ENCODE measurements around the gene ABCC1. TPM values are rescaled to one million over a fixed set of nuclear protein-coding genes. Genes with fewer than 3 reads are reported as not detected.
A peak's percentile ranks its signal among the peaks of the same experiment; 100 is the strongest.

The ABCC1 gene
- total and polyA plus RNA-seq, 2 of the 4 experiments (the other 2 are of a cell fraction) = 39.4 to 66.0 TPM

GRCh38 chr16:16014329-16015224 lies 65.2 kb downstream of the ABCC1 start:
- in situ Hi-C loops (cut with MboI; ENCODE audit: low sequenced_read_pairs) (loop anchor here (25.0 kb wide), 1 partner anchor 127 kb away; the partner anchor contains the start of gene CEP20), intact Hi-C loops (cut with micrococcal nuclease) (no loop called here), dilution Hi-C loops (cut with HindIII; ENCODE audit: low sequenced_read_pairs, unreplicated experiment) (no loop called here)
- H3K27me3 ChIP-seq (ENCODE audit: control insufficient read depth, insufficient read depth, low read length) = no peaks in the 10 kb centered on the region
- peak overlapping the region; percentile 77 for H2BK5ac ChIP-seq (ENCODE audit: low read depth, low read length, poor library complexity, severe bottlenecking)
- H3K14ac ChIP-seq (replicated peaks; ENCODE audit: low read depth, low read length) = peak overlapping the region; percentile 46; the same call in 1 of the 2 replicates
- peak overlapping the region; percentile 90; the same call in 1 of the 3 replicates for H2BK15ac ChIP-seq (ENCODE audit: low read depth, low read length)
- DNase-seq (peak; percentile 62), ATAC-seq (ENCODE audit: low read depth) (peak; percentile 62)
- peak overlapping the region; percentile 65 for H4K91ac ChIP-seq (ENCODE audit: insufficient read depth, low read depth, low read length)
- H3K9me3 ChIP-seq (ENCODE audit: control insufficient read depth, insufficient read depth, low read length) = no peaks in the 10 kb centered on the region
- H3K56ac ChIP-seq (ENCODE audit: extremely low read depth, insufficient read depth, low read length) = peak overlapping the region; percentile 42; the same call in 1 of the 2 replicates
- no peak overlapping the region for H3K4me3 ChIP-seq (ENCODE audit: insufficient read depth, low read depth, low read length)
- H3K9me1 ChIP-seq (ENCODE audit: insufficient read depth, low read length) = peaks cover 46% of the 10 kb centered on the region
- H2BK20ac ChIP-seq (ENCODE audit: low read depth, low read length) = peak overlapping the region; percentile 55
- no peak overlapping the region for H2AFZ ChIP-seq (replicated peaks; ENCODE audit: low read length, poor library complexity)
- H3K27ac ChIP-seq (ENCODE audit: insufficient read depth, low read length) = peak overlapping the region; percentile 84
- ChIA-PET CTCF (no interaction called here), POLR2A (ENCODE audit: unreplicated experiment) (no interaction called here)
- H2AK5ac ChIP-seq (ENCODE audit: low read depth, low read length) = peak overlapping the region; percentile 41; the same call in 1 of the 2 replicates
- H3K9ac ChIP-seq (ENCODE audit: low read depth, low read length) = peak overlapping the region; percentile 35
- H2BK120ac ChIP-seq (ENCODE audit: low read depth, low read length) = peak overlapping the region; percentile 72
- H3K4me2 ChIP-seq (ENCODE audit: low read depth, low read length) = no peak overlapping the region
- TF ChIP-seq RAD21 (IDR thresholded peaks at IDR 0.05; ENCODE audit: low read length) = no peak
- no peak for TF ChIP-seq SMC3 (IDR thresholded peaks at IDR 0.05; ENCODE audit: low read depth, low read length)
- TF ChIP-seq FOS (IDR thresholded peaks at IDR 0.05; ENCODE audit: low read depth, low read length) = no peak
- TF ChIP-seq RFX5 (IDR thresholded peaks at IDR 0.05; ENCODE audit: low read depth, low read length) = no peak
- TF ChIP-seq CEBPB (IDR thresholded peaks at IDR 0.05; ENCODE audit: low read depth, low read length) = no peak
- TF ChIP-seq POLR2A (IDR thresholded peaks at IDR 0.05; ENCODE audit: low read depth, low read length) = no peak
- no peak for TF ChIP-seq MXI1 (IDR thresholded peaks at IDR 0.05; ENCODE audit: borderline replicate concordance, low read depth, low read length)
- TF ChIP-seq NFE2L2 (IDR thresholded peaks at IDR 0.05; ENCODE audit: low read depth, low read length) = no peak
- peak; percentile 52 for TF ChIP-seq BHLHE40 (IDR thresholded peaks at IDR 0.05; ENCODE audit: low read depth, low read length)
- no peak for TF ChIP-seq ELK1 (IDR thresholded peaks at IDR 0.05; ENCODE audit: borderline replicate concordance, low read depth, low read length)
- peak; percentile 55 for TF ChIP-seq MAFK (IDR thresholded peaks at IDR 0.05; ENCODE audit: low read depth, low read length)
- no peak for TF ChIP-seq RCOR1 (IDR thresholded peaks at IDR 0.05; ENCODE audit: insufficient replicate concordance, low read length)
- no TSS peak for BruUV-seq (replicated peaks)
- H3K79me1 ChIP-seq (ENCODE audit: low read depth in 1 of 2, low read length in 2 of 2) = peaks cover 50 to 94% of the 10 kb centered on the region in 2 experiments
- peak overlapping the region; percentile 62 for H2AK9ac ChIP-seq (replicated peaks; ENCODE audit: low read depth, low read length, poor library complexity)
- 0 out of 2 replicates have a peak, but pooled peaks cover 4% of the 10 kb centered on the region for H4K20me1 ChIP-seq (ENCODE audit: insufficient read depth, low read length)
- peaks cover 74% of the 10 kb centered on the region for H3K36me3 ChIP-seq (ENCODE audit: control insufficient read depth, insufficient read depth, low read length)
- peaks cover 24% of the 10 kb centered on the region for H3K4me1 ChIP-seq (ENCODE audit: control insufficient read depth, insufficient read depth, low read length)
- H4K5ac ChIP-seq (ENCODE audit: low read depth, low read length) = peak overlapping the region; percentile 5
- peak overlapping the region; percentile 68 for H3K18ac ChIP-seq (ENCODE audit: low read depth, low read length)
- peak overlapping the region; percentile 88 for H3K4ac ChIP-seq (ENCODE audit: low read depth, low read length)
- WGBS, 2 experiments (ENCODE audit: extremely low coverage in 2 of 2, insufficient read length in 1 of 2) = 75% methylated on average over 4 of the region's 14 CpGs; no CpG with 5 or more reads in 1 of the 2 experiments
- peak overlapping the region; percentile 52 to 60; a peak in 3 of 4 replicates for H4K8ac ChIP-seq (ENCODE audit: low read depth in 2 of 2, low read length in 2 of 2)
- peak overlapping the region; percentile 21 for H3K23ac ChIP-seq (ENCODE audit: low read depth, low read length)

Measured in IMR-90 (cell line).